ENCODE measurements around the gene NMT1. TPM values are rescaled to one million over a fixed set of nuclear protein-coding genes. Genes with fewer than 3 reads are reported as not detected.

The NMT1 gene
- total and polyA plus RNA-seq, 2 of the 13 experiments (the other 11 are each of a cell fraction or from before 2014, with no cell fraction given): 75.7 to 142 TPM

GRCh38 chr17:45139533-45139920 is 78.4 kb downstream of the NMT1 start (continued):
- TF ChIP-seq, protein P1, sequence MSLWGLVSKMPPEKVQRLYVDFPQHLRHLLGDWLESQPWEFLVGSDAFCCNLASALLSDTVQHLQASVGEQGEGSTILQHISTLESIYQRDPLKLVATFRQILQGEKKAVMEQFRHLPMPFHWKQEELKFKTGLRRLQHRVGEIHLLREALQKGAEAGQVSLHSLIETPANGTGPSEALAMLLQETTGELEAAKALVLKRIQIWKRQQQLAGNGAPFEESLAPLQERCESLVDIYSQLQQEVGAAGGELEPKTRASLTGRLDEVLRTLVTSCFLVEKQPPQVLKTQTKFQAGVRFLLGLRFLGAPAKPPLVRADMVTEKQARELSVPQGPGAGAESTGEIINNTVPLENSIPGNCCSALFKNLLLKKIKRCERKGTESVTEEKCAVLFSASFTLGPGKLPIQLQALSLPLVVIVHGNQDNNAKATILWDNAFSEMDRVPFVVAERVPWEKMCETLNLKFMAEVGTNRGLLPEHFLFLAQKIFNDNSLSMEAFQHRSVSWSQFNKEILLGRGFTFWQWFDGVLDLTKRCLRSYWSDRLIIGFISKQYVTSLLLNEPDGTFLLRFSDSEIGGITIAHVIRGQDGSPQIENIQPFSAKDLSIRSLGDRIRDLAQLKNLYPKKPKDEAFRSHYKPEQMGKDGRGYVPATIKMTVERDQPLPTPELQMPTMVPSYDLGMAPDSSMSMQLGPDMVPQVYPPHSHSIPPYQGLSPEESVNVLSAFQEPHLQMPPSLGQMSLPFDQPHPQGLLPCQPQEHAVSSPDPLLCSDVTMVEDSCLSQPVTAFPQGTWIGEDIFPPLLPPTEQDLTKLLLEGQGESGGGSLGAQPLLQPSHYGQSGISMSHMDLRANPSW (CRISPR knock-in tag; IDR thresholded peaks at IDR 0.05; ENCODE audit: borderline replicate concordance): no peak

DNA sequence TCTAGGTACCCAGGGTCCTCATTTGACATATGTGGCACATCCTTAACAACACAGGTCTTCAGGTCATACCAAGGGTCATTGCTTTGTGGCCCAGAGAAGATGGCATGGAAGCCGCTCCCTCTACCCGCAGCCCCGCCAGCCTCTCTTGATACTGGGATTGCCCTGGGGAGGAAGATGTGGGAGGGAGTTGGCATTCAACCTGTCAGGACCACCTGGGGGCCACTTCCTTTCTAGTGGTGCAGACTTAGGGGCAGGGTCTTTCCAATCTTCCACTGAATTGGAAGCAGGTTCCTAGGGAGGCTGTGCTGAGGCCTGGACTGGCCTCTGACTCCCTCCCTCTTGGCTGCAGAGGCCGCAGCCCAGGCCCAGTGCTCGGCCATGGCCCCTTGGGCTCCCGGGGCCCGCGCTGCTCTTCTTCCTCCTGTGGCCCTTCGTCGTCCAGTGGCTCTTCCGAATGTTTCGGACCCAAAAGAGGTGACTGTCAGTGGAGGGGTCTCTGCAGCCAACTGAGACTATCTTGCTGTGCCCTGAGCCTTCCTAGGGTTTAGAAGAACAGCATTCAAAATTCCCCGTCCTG is 82.1 kb downstream of the NMT1 start:
- POLR2A ChIA-PET: no interaction called here
- Histone ChIP-seq H2AFZ (ENCODE audit: low read length) (no peak overlapping the region), H3K27ac (ENCODE audit: extremely low read length, insufficient read depth, low read length) (no peak overlapping the region), H3K4me3 (replicated peaks in 1 of 3; ENCODE audit: insufficient read depth in 1 of 3, low read depth in 2 of 3, low read length in 3 of 3) (no peak overlapping the region), H3K9ac (ENCODE audit: insufficient read depth, low read depth, low read length) (no peak overlapping the region), H3K9me3 (ENCODE audit: low read length) (no peaks in the 10 kb centered on the region), H3K4me2 (ENCODE audit: low read depth, low read length) (no peak overlapping the region), H3K4me1 (ENCODE audit: insufficient read depth, low read length) (peaks cover 11% of the 10 kb centered on the region), H3K36me3 (replicated peaks in 1 of 2; ENCODE audit: control insufficient read depth in 1 of 2, insufficient read depth in 2 of 2, low read length in 2 of 2) (peaks cover 0 to under 1% of the 10 kb centered on the region in 2 experiments; a peak in 2 of 5 replicates), H3K79me2 (ENCODE audit: insufficient read depth, low read length) (no peaks in the 10 kb centered on the region), H3K27me3 (ENCODE audit: control insufficient read depth in 1 of 2, insufficient read depth in 2 of 2, low read length in 2 of 2) (no peaks in the 10 kb centered on the region; a peak in 1 of 5 replicates), H4K20me1 (ENCODE audit: insufficient read depth, low read length) (no peaks in the 10 kb centered on the region)
- intact Hi-C loops (cut with micrococcal nuclease; ENCODE audit: unreplicated experiment): no loop called here
- TF ChIP-seq POLR2A (IDR thresholded peaks at IDR 0.05; ENCODE audit: insufficient read depth in 1 of 2, low read depth in 2 of 2, low read length in 2 of 2) (peak in 1 of 2 experiments; percentile 28; a peak in 1 of 4 replicates), ZIK1 (CRISPR knock-in tag; IDR thresholded peaks at IDR 0.05; ENCODE audit: borderline replicate concordance, low read depth) (0 out of 2 replicates have a peak, but pooled peaks have one; percentile 43), POLR2G (IDR thresholded peaks at IDR 0.05; ENCODE audit: low read depth, low read length) (0 out of 2 replicates have a peak, but pooled peaks have one; percentile 20), SATB2 (CRISPR knock-in tag; IDR thresholded peaks at IDR 0.05) (no peak)
- BruUV-seq (replicated peaks): no TSS peak
- 96% methylated on average over 8 of the region's 13 CpGs for WGBS (ENCODE audit: low lambda C conversion rate)
- ATAC-seq (no peak), FAIRE-seq (no peak), DNase-seq (ENCODE audit: low spot score) (no peak)
- in situ Hi-C loops (cut with HindIII; ENCODE audit: extremely low pct_ligation_motif_present, low pct_unique_long_range_greater_than_20kb): no loop called here
- CTCF ChIA-PET (ENCODE audit: low intra/inter-chr PET ratio, low total read pairs): no interaction called here

Measured in HepG2 (cell line).